PC-3 (cell line): ENCODE measurements around the gene CCDC174. TPM values are rescaled to one million over a fixed set of nuclear protein-coding genes. Genes with fewer than 3 reads are reported as not detected.

ENCODE experiments used
- ATAC-seq: fragments of 200-7000 bp; cut with Tn5 transposase; 2 replicates; pipeline ENCODE4 v1.9.1; 2020; ENCODE audit warnings: mild to moderate bottlenecking, moderate library complexity
- BruUV-seq: library from RNA; stranded (reverse); fragments of 400-500 nt; replicated peaks from 2 replicates; lab custom pipeline; 2021; lab: Mats Ljungman, UMichigan
- CTCF ChIA-PET: fragments of 300-600 bp; sonication (Branson Sonifier 250); formaldehyde crosslinking; loops from one replicate; lab custom pipeline; 2022; ENCODE audit warnings: antibody characterized with exemption; lab: Charles Lee
- POLR2A ChIA-PET: fragments of 300-600 bp; sonication (Branson Sonifier 250); formaldehyde crosslinking; loops from one replicate; lab custom pipeline; 2022; ENCODE audit warnings: antibody characterized with exemption; ENCODE audit not compliant: unreplicated experiment; lab: Charles Lee
- DNase-seq: peaks from one replicate; pipeline ENCODE4 v3.0.0-alpha.2; 2015
- H2AFZ ChIP-seq: fragments of 300-600 bp; sonication (generic); 2 replicates; pipeline ENCODE4 v1.6.0; 2016; ENCODE audit warnings: antibody characterized with exemption, low read length
- H3F3A ChIP-seq: fragments of 300-600 bp; sonication (generic); one replicate; pipeline ENCODE4 v1.6.0; 2017; ENCODE audit warnings: antibody characterized with exemption, low read length, control low read depth, mild to moderate bottlenecking; ENCODE audit not compliant: unreplicated experiment
- H3K27ac ChIP-seq: fragments of 300-600 bp; sonication (generic); 2 replicates; pipeline ENCODE4 v1.5.1; 2016; ENCODE audit warnings: mild to moderate bottlenecking, low read length
- H3K27me3 ChIP-seq: fragments of 300-600 bp; sonication (generic); 2 replicates; pipeline ENCODE4 v1.6.1; 2016; ENCODE audit warnings: low read length, mixed read lengths
- H3K36me3 ChIP-seq: fragments of 300-600 bp; sonication (generic); 2 replicates; pipeline ENCODE4 v1.6.1; 2016; ENCODE audit warnings: low read depth, mixed run types, low read length, mixed read lengths
- H3K4me1 ChIP-seq: fragments of 300-600 bp; sonication (generic); 2 replicates; pipeline ENCODE4 v1.5.1; 2016; ENCODE audit warnings: low read length; ENCODE audit not compliant: insufficient read depth
- H3K4me2 ChIP-seq: fragments of 300-600 bp; sonication (generic); 2 replicates; pipeline ENCODE4 v1.6.0; 2016; ENCODE audit warnings: low read length
- H3K4me3 ChIP-seq: fragments of 300-600 bp; sonication (generic); 2 replicates; pipeline ENCODE4 v1.5.1; 2016; ENCODE audit warnings: mild to moderate bottlenecking, low read length, mixed read lengths
- H3K79me2 ChIP-seq: fragments of 300-600 bp; sonication (generic); 2 replicates; pipeline ENCODE4 v1.6.1; 2017; ENCODE audit warnings: low read length, mixed read lengths
- H3K9ac ChIP-seq: fragments of 300-600 bp; sonication (generic); 2 replicates; pipeline ENCODE4 v1.6.0; 2016; ENCODE audit warnings: mild to moderate bottlenecking, low read length
- H3K9me2 ChIP-seq: fragments of 300-600 bp; sonication (generic); replicated peaks from 2 replicates; pipeline ENCODE4 v1.6.1; 2016; ENCODE audit warnings: mixed run types, low read length, mixed read lengths
- H3K9me3 ChIP-seq: fragments of 300-600 bp; sonication (generic); 2 replicates; pipeline ENCODE4 v1.6.1; 2016; ENCODE audit warnings: low read length, mixed read lengths
- H4K20me1 ChIP-seq: fragments of 300-600 bp; sonication (generic); 2 replicates; pipeline ENCODE4 v1.6.1; 2016; ENCODE audit warnings: low read length, mixed read lengths
- CTCF ChIP-seq: fragments of 300-600 bp; sonication (generic); conservative IDR thresholded peaks from 2 replicates; pipeline ENCODE4 v1.5.1; 2017; ENCODE audit warnings: antibody characterized with exemption, low read depth, mild to moderate bottlenecking, low read length
- EZH2 ChIP-seq: fragments of 300-600 bp; sonication (generic); IDR thresholded peaks from one replicate; pipeline ENCODE4 v1.6.1; 2017; ENCODE audit warnings: antibody characterized with exemption, mild to moderate bottlenecking, low read length; ENCODE audit not compliant: unreplicated experiment
- EZH2phosphoT487 ChIP-seq: fragments of 300-600 bp; sonication (generic); IDR thresholded peaks from 2 replicates; pipeline ENCODE4 v1.6.1; 2018; ENCODE audit warnings: mild to moderate bottlenecking, antibody characterized with exemption, low read length, borderline replicate concordance
- intact Hi-C: fragments of 100-400 bp; cut with micrococcal nuclease; formaldehyde crosslinking; loops from 2 replicates; pipeline ENCODE4 v1.9.0; 2023
- total RNA-seq: library from RNA; depleted of rRNA; stranded (reverse); fragments of >200 nt; gene quantifications from 2 replicates; pipeline ENCODE4 v1.2.3, GENCODE V29; 2014

The CCDC174 gene
- total RNA-seq, 1 experiment from 2014 or later: 8.2 TPM

- Histone ChIP-seq H3K9me3 (no peaks in the 10 kb centered on the region), H3K9ac (peak overlapping the region; percentile 21; the same call in 1 of the 2 replicates), H4K20me1 (no peaks in the 10 kb centered on the region), H3K4me3 (no peak overlapping the region), H3K4me2 (no peak overlapping the region), H3K4me1 (peaks cover 32% of the 10 kb centered on the region), H3F3A (no peaks in the 10 kb centered on the region), H3K27ac (peak overlapping the region; percentile 88), H3K36me3 (no peaks in the 10 kb centered on the region), H3K27me3 (no peaks in the 10 kb centered on the region), H3K79me2 (no peaks in the 10 kb centered on the region), H2AFZ (no peak overlapping the region), H3K9me2 (no peaks in the 10 kb centered on the region)
- intact Hi-C loops: no loop called here
- POLR2A ChIA-PET: no interaction called here
- BruUV-seq: no TSS peak
- peak; percentile 92 for TF ChIP-seq CTCF
- TF ChIP-seq EZH2: no peak
- CTCF ChIA-PET: no interaction called here
- DNase-seq (peak; percentile 65), ATAC-seq (peak; percentile 42)
These were observed 17.6 kb upstream of the CCDC174 start for GRCh38 chr3:14633819-14634424.

- DNase-seq: peak; percentile 83
- BruUV-seq: no TSS peak
- POLR2A ChIA-PET: no interaction called here
- H4K20me1 ChIP-seq: no peaks in the 10 kb centered on the region
- peak overlapping the region; percentile 88 for H3K27ac ChIP-seq
- intact Hi-C loops: no loop called here
- H3F3A ChIP-seq: no peaks in the 10 kb centered on the region
- H2AFZ ChIP-seq: peak overlapping the region; percentile 11; the same call in 1 of the 2 replicates
- peak overlapping the region; percentile 27 for H3K4me2 ChIP-seq
- H3K4me1 ChIP-seq: peaks cover 36% of the 10 kb centered on the region
- TF ChIP-seq CTCF (no peak), EZH2 (no peak), EZH2phosphoT487 (no peak)
- H3K9me3 ChIP-seq: no peaks in the 10 kb centered on the region
- CTCF ChIA-PET: no interaction called here
- H3K9ac ChIP-seq: peak overlapping the region; percentile 49; the same call in 1 of the 2 replicates
- H3K27me3 ChIP-seq: no peaks in the 10 kb centered on the region
- no peaks in the 10 kb centered on the region for H3K79me2 ChIP-seq
- ATAC-seq: peak; percentile 81
- no peak overlapping the region for H3K4me3 ChIP-seq
- H3K9me2 ChIP-seq: no peaks in the 10 kb centered on the region
- no peaks in the 10 kb centered on the region for H3K36me3 ChIP-seq
These were observed 16.7 kb upstream of the CCDC174 start for GRCh38 chr3:14634763-14635400.

- ATAC-seq: no peak
These were observed 15.0 kb upstream of the CCDC174 start for GRCh38 chr3:14636496-14637087.

More at GRCh38 chr3:14636496-14637087, 15.0 kb upstream of the CCDC174 start:
- CTCF ChIA-PET: no interaction called here
- Histone ChIP-seq H3K27me3 (no peaks in the 10 kb centered on the region), H3F3A (no peaks in the 10 kb centered on the region), H3K9me2 (no peaks in the 10 kb centered on the region), H3K9me3 (no peaks in the 10 kb centered on the region), H3K79me2 (no peaks in the 10 kb centered on the region), H2AFZ (no peak overlapping the region), H3K36me3 (no peaks in the 10 kb centered on the region), H3K4me2 (no peak overlapping the region), H3K27ac (no peak overlapping the region), H3K4me3 (no peak overlapping the region), H3K9ac (no peak overlapping the region), H4K20me1 (no peaks in the 10 kb centered on the region), H3K4me1 (peaks cover 49% of the 10 kb centered on the region)
- POLR2A ChIA-PET: no interaction called here
- BruUV-seq: no TSS peak
- intact Hi-C loops: no loop called here
- TF ChIP-seq EZH2: no peak
- no peak for TF ChIP-seq CTCF
- TF ChIP-seq EZH2phosphoT487: no peak
- DNase-seq: no peak
